HPDE6-E6E7 (cell line): ENCODE results near the gene RAB3IL1.

Experiments used
- DNase-seq: peaks from one replicate; pipeline ENCODE4 v3.0.0; 2011; ENCODE audit warnings: missing footprints; ENCODE audit errors: extremely low spot score

The RAB3IL1 gene

GRCh38 chr11:61952882-61953281 lies 35.5 kb upstream of the RAB3IL1 start:
- no peak for DNase-seq

GRCh38 chr11:61951484-61952135 lies 34.2 kb upstream of the RAB3IL1 start:
- DNase-seq, result no peak

- no peak for DNase-seq
These were observed 32.7 kb upstream of the RAB3IL1 start, which contains the start of gene BEST1 for GRCh38 chr11:61950035-61950547. BEST1 (plus strand) TSS chr11:61950351; CDS start chr11:61951807, 1,456 bp downstream.

GRCh38 chr11:61949169-61950034 lies 32.0 kb upstream of the RAB3IL1 start:
- DNase-seq, result no peak

- no peak for DNase-seq
These were observed 31.1 kb upstream of the RAB3IL1 start for GRCh38 chr11:61948505-61948904.

- DNase-seq, result peak; percentile 76
These were observed 30.3 kb upstream of the RAB3IL1 start for GRCh38 chr11:61947486-61948210.

- no peak for DNase-seq
These were observed 29.5 kb upstream of the RAB3IL1 start for GRCh38 chr11:61946894-61947293.

GRCh38 chr11:61945191-61945590 lies 27.8 kb upstream of the RAB3IL1 start:
- DNase-seq, result no peak

- no peak for DNase-seq
These were observed 23.1 kb upstream of the RAB3IL1 start for GRCh38 chr11:61940466-61940865.

- no peak for DNase-seq
These were observed 18.5 kb upstream of the RAB3IL1 start for GRCh38 chr11:61935861-61936260.

GRCh38 chr11:61930933-61931332 lies 13.6 kb upstream of the RAB3IL1 start:
- no peak for DNase-seq

GRCh38 chr11:61928606-61929005 lies 11.2 kb upstream of the RAB3IL1 start:
- no peak for DNase-seq

- DNase-seq, result no peak
These were observed 10.1 kb upstream of the RAB3IL1 start for GRCh38 chr11:61927501-61927900.

GRCh38 chr11:61926235-61926634 lies 8.9 kb upstream of the RAB3IL1 start:
- DNase-seq, result no peak

GRCh38 chr11:61925736-61926135 lies 8.4 kb upstream of the RAB3IL1 start:
- DNase-seq, result no peak

GRCh38 chr11:61924064-61924455 lies 6.7 kb upstream of the RAB3IL1 start:
- no peak for DNase-seq

- DNase-seq, result no peak
These were observed 6.0 kb upstream of the RAB3IL1 start for GRCh38 chr11:61923166-61924063.

- DNase-seq, result no peak
These were observed 5.2 kb upstream of the RAB3IL1 start for GRCh38 chr11:61922539-61922938.

- DNase-seq, result no peak
These were observed 4.1 kb upstream of the RAB3IL1 start for GRCh38 chr11:61921446-61921845.

- no peak for DNase-seq
These were observed 2.6 kb upstream of the RAB3IL1 start for GRCh38 chr11:61919705-61920631.
